NCI-H510A (cell line): ENCODE data around the gene VDAC1.

ENCODE experiments used
- DNase-seq: peaks from one replicate; lab custom pipeline; 2025; lab: John Stamatoyannopoulos, UW

The VDAC1 gene

GRCh38 chr5:134024811-134025210 lies 20.0 kb upstream of the VDAC1 start:
- no peak for DNase-seq

GRCh38 chr5:134022333-134022732 lies 17.6 kb upstream of the VDAC1 start:
- no peak for DNase-seq

- DNase-seq = no peak
These were observed 15.4 kb upstream of the VDAC1 start for GRCh38 chr5:134020188-134020587.

GRCh38 chr5:134019636-134020035 lies 14.9 kb upstream of the VDAC1 start:
- DNase-seq = no peak

- DNase-seq = no peak
These were observed 14.2 kb upstream of the VDAC1 start for GRCh38 chr5:134018986-134019316.

- DNase-seq = no peak
These were observed 13.6 kb upstream of the VDAC1 start for GRCh38 chr5:134018154-134018985.

GRCh38 chr5:134008266-134008749 lies 3.5 kb upstream of the VDAC1 start:
- DNase-seq = no peak

GRCh38 chr5:134007581-134008265 lies 2.9 kb upstream of the VDAC1 start:
- DNase-seq = no peak

- no peak for DNase-seq
These were observed 1.3 kb upstream of the VDAC1 start for GRCh38 chr5:134006115-134006514.

GRCh38 chr5:134005417-134006061 lies 764 bp upstream of the VDAC1 start:
- DNase-seq = no peak

GRCh38 chr5:134003817-134004625 lies 754 bp downstream of the VDAC1 start:
- no peak for DNase-seq

- DNase-seq = no peak
These were observed 1.5 kb downstream of the VDAC1 start for GRCh38 chr5:134003064-134003816.

GRCh38 chr5:134001938-134002731 lies 2.6 kb downstream of the VDAC1 start:
- DNase-seq = no peak

GRCh38 chr5:134000696-134001453 lies 3.9 kb downstream of the VDAC1 start:
- no peak for DNase-seq

- DNase-seq = no peak
These were observed 4.7 kb downstream of the VDAC1 start for GRCh38 chr5:134000091-134000511.

- no peak for DNase-seq
These were observed 6.0 kb downstream of the VDAC1 start for GRCh38 chr5:133998807-133999206.

- DNase-seq = no peak
These were observed 6.7 kb downstream of the VDAC1 start for GRCh38 chr5:133998042-133998441.

GRCh38 chr5:133996683-133997252 lies 8.0 kb downstream of the VDAC1 start:
- no peak for DNase-seq

- DNase-seq = no peak
These were observed 8.8 kb downstream of the VDAC1 start for GRCh38 chr5:133995883-133996563.
